ENCODE measurements around the gene TMSB15A. TPM values are rescaled to one million over a fixed set of nuclear protein-coding genes. Genes with fewer than 3 reads are reported as not detected.

TMSB15A gene
- total RNA-seq, 1 donor from 2014 or later: 1.6 TPM

Other genes with a start within 250 kb of the TMSB15A start
- not detected in 2 replicates for gene NXF2B, start 76.7 kb downstream of the TMSB15A start, total RNA-seq
- gene TCP11X2, start 44.9 kb downstream of the TMSB15A start, total RNA-seq: not detected in 2 replicates
- 8.1 and 9.6 TPM in 2 replicates for gene ARMCX5, start 82.8 kb upstream of the TMSB15A start, total RNA-seq
- gene GPRASP1, start 134.7 kb upstream of the TMSB15A start, total RNA-seq: 2.3 and 2.7 TPM in 2 replicates
- 9.1 and 10.1 TPM in 2 replicates for gene GPRASP2, start 195.7 kb upstream of the TMSB15A start, total RNA-seq
- 4.9 and 8.0 TPM in 2 replicates for gene GPRASP3, start 204.0 kb upstream of the TMSB15A start, total RNA-seq

All from astrocyte (in vitro differentiated cells and primary cell).